ENCODE results near the gene UBE2E1.

The UBE2E1 gene

DNA sequence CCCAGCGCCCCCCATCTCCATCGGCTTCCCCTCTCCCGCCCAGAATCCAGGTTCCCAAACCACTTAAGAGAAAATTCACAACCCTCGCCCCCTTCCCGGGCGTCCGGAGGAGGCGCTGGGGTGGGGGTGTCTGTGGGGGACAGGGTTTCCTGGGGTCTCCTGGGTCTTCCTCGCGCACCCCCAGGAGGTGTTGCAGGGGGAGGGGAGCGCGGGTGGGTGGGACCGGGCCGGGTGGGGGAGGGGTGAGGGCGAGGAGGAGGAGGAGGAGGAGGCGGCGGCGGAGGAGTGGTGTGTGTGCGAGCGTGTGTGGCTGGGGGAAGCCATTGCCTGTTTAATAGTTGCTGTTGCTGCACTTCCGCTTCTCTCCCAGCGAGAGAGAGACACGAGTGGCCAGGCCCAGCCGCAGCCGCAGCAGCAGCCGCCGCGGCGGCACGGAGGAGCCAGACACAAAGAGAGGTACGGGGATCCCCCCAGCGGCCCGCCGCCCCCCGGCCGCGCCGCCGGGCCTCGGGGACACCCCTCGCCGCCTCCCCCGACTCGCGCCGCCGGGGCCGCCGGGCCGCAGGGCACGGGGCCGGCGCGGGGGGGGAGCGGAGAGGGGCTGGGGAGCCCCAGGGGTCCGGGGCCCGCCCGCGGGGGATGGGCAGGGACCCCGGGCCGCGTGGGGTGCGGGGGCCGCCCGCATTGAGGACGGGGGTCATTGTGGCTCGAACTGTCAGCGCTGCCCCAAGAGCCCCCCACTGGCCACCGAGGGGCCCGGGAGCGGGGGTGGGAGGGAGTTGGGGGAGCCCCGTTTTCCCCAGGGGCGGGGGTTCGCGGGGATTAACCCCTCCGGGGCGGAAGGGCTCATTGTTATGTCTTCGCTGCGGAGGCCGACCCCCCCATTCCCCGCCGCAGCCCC, at the start of gene UBE2E1:
Gene UBE2E1 (plus strand): TSS at position 323 of the 901 bp plus-strand sequence. CDS start 1,315 bp downstream, outside the sequence.
- peak; percentile 56 for DNase-seq (ENCODE audit: low read depth, low spot score)

DNA sequence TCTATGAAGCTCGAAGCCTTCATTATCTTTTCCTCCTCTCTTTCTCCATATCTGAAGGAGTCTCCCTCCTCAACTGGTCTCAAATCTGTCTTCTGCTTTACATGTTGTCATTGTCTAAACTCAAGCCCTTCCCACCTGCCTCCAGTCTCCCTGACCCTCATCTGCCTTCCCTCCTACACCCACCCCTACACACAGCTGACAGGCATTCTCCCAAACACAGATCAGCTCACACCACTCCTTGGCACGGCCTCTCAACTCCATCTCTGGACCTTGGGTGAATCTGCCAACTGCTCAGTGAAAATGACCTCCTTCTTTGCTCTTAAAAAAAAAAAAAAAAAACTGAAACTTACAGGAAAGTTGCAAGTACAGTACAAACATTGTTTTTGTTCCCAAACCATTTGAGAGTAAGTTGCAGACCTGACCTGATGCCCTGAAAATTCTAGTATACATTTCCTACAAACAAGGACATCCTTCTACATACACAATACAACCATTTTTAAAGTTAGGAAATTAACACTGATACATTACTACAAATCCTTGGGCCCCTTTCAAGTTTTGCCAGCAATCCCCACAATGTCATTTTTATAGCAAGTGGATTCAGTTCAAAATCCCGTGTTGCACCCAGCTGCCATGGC, 49.4 kb upstream of the UBE2E1 start:
- DNase-seq (ENCODE audit: low read depth, low spot score): no peak

DNA sequence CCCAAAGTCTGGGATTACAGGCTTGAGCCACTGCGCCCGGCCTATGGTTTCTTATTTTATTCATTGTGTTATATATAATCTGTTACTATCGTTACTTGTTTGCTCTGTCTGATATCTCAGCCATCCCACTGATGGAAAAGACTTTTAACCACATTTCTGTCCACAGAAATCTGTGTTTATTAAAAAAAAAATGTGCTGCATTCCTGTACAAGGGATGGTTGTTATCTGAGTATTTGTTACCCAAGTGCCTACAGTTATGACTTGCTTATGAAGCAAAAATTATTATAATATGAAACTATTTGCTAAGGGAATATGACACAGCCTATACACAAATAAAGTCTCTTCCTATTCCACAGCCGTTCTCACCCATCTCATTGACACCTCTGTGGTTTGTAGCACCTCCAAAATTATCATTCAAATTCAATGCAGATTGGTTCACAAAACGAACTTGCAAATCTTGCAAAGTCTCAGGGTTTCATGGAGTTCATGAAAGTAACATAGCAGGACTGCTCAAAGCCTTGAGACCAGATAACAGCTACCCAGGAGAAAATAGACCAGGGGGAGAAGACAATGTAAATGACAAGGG, 47.4 kb upstream of the UBE2E1 start:
- DNase-seq (ENCODE audit: low read depth, low spot score): no peak

DNA sequence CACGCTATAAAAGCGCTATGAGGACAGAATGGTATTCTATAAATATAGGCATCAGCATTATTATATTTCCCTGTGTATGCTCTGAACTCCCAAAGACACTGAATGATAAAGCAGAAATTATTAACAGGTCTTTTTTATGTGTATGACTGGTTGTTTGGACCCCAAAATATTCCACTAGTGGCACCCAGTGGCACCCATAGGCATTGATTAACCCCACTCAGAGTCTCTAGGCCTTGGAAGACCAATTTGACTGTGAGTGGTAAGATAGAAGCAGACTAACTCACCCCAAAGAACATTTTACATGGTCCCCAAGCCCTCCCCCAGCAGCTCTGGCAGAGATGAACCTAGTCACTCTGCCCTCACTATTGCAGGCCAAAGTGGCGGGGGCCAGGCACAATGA, 45.4 kb upstream of the UBE2E1 start:
- DNase-seq (ENCODE audit: low read depth, low spot score): no peak

DNA sequence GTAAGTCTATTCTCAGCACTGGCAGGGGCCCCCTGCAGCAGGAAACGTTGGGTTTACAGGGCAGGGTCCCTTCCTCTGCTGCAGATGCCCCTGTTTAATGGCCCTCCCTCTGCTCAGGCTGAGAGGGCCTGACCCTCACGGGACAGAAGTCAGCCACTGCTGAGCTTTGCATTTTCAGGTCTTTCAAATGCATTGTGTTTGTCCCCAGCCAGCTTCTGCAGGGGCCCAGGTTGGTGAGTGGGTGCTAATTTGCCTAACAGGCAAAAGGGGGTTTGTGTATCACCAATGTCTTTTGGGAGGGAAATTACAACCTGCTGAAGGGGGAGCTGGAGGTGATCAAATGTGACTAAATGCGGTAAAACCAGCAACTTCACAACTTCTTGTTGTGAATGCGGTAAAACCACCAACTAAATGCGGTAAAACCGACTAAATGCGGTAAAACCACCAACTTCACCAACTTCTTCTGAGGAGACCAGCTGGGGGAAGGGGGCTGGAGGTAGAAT, 44.8 kb upstream of the UBE2E1 start:
- DNase-seq (ENCODE audit: low read depth, low spot score): peak; percentile 22

DNA sequence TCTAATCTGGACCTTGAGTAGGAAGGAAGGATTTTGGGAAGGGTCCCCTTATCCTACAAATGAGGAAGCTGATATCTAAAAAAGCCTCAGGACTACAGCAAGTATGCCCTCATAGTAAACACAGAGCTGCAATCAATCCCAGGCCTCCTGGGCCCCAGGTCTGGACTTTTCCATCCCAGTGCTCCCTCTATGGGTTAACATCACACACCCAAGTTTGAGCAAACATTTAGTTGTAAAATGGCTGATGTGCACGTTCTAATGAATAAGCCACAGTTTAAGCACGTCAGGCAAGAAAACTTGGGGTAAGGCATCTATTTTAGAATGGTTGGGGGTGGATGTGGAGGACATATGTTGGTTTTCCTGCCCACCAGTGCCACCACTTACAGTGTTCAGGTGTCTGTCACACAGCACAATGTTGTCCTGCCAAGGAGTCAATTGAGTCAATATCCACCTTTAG, 44.3 kb upstream of the UBE2E1 start:
- DNase-seq (ENCODE audit: low read depth, low spot score): peak; percentile 75

DNA sequence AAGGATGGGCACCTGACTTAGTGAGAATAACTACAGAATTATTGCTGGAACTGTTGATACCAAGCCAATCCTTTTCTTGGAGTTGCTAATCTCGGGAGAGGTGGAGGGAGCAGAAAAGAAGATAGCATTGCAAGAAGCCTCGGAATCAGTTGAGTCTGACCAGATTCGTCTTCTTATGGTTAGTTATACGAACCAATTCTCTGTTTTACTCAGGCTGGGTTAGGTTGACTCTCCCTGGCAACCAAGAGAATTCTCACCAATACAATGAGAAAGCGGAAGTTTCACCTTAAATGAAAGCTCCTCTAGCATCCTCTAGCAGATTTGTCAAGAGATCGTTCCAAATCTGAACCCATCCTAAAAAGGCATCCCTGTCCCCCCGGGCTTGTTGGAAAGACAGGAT, 43.5 kb upstream of the UBE2E1 start:
- no peak for DNase-seq (ENCODE audit: low read depth, low spot score)

DNA sequence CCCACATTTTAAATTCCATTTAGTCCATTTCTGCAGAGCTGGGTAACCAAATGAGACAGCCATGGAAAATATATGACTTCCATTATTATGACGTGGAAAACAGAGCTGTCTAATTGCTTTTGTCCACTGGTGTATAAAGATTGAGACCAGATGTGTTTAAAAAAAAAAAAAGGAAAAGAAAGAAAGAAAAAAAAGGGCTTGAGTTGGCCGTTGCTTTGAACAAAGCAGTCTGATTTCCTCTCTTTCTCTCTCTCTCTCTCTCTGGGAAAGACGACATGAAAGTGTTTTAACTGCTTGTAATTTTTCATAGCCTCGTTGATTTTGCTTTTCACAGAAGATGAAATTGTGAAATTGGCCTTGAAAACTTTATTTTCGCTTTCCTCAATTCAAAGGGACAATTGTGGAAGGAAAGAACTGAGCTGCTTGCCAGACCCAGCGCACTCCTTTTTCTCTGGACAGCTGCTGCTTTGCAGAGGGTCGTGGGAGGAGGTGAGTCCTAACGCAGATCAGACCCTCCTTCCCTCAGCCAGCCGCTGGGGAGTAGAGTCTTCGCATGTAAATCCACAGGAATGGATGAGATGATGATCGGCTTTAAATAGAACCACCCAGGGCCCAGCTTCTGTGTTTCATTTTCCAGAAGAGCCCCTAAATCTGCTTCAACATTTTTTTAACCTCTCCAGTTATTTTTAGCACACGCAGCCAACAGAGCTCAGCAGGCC, 42.8 kb upstream of the UBE2E1 start:
- DNase-seq (ENCODE audit: low read depth, low spot score): no peak

DNA sequence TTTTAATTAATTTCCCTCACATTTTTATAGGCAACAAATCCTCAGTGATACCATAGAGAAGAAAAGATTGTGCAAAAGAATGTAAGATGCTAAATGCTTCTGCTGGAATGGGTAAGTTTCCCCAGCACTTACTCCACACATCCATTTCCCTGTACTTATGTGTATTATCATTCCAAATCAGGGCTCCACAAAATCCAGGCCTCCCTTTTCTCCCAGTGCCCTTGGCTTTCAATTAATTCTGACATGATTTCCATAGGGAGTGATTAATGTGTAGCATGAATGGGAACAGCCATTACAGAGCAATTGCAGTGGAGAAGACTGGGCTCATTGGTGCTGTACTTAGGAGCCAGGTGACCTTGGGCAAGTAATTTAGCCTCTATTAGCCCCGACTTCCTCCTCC, 41.3 kb upstream of the UBE2E1 start:
- DNase-seq (ENCODE audit: low read depth, low spot score): no peak

DNA sequence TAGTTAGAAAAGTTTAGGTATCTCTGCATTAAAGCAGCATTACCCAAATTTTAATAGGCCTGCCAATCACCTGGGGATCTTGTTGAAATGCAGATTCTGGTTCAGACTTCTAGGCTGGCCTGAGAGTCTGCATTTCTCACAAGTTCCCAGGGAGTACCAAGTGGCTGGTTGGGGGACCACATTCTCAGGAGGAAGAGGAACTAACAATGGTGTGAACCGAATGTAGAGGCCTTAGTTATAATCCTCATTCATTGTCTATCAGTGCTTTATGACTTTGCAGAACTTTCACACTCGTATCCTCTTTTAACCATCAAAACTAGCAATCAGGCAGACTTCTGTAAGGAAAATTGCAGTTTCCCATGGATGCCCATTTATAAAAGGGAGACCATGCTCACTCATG, 38.2 kb upstream of the UBE2E1 start:
- no peak for DNase-seq (ENCODE audit: low read depth, low spot score)

DNA sequence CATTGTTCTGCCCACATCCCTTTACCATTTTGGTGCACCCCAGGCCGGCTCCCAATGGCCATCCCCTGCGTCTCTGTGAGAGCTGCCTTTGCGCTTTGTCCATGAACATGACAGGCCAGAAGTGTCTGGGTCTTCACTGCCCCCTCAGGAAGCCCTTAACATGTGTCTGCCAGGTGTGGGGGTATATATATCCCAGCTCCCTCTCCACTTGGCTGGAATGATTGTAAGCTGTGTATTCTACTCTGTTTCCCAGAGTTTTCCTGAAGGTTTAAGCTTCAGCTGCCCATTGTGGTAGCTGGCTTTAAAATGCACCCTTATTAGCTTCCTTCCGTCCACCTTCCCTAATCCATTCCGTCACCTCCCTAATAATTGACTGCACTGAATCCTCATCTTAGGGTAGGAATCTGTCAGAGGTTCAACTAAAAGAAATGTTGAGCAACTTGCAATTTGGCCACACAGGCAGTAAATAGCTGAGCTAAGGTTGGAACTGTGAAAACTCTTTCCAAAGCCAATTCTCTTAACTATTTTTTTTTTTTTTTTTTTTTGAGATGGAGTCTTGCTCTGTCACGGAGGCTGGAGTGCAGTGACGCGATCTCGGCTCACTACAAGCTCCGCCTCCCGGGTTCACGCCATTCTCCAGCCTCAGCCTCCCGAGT, 30.4 kb upstream of the UBE2E1 start:
- DNase-seq (ENCODE audit: low read depth, low spot score): no peak

DNA sequence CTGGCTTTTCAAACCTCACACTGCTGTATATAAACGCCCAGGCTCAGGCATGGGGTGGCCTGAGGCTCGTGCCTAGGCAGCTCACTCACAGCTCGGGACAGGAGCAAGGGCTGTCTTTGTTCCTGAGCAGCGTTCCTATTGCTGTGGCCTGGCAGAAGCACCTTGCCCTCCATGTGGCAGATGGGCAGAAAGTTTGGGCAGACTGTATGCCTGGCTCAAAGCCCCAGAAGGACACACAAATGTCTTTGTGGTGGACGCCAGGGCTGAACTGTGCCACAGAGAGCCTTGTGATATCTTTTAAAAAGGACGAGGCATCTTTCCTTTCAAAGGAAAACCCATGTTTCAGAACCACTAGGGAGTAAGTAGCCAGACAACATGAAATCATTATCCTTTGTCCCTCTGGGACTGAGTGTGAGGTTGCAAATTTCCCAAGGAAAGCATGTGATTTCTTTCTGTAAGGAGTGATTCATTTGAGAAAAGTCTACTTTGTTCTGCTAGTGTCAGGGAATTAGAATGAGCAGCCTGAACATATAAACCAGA, 29.3 kb upstream of the UBE2E1 start:
- no peak for DNase-seq (ENCODE audit: low read depth, low spot score)

DNA sequence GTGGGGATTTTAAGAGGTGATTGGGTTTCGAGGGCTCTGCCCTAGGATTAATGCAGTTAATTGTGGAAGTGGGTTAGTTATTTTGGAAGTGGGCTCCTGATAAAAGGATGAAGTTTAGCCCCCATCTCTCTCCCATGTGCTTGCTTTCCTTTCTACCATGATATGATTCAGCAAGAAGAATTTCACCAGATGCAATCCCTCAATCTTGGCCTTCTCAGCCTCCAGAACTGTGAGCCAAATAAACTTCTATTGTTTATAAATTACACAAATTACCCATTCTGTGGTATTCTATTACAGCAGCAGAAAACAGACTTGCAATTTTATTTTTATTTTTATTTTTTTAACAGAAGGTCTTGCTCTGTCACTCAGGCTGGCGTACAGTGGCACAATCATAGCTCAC, 27.3 kb upstream of the UBE2E1 start:
- DNase-seq (ENCODE audit: low read depth, low spot score): no peak

DNA sequence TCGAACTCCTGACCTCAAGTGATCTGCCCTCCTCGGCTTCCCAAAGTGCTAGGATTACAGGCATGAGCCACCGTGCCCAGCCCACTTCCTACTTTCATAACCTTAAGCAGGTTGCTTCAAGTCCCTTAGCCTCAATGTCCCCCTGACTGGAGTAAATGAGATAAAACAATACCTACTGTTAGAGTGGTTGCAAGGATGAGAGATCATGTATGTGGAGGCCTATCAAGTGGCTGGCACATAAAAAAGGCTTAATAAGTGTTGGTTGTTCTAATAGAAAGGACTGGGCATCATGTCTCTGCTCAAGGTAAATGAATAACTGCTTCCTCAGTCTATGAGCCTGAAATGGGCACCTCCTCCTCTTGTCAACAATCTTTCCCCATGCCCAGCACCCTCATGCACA, 25.9 kb upstream of the UBE2E1 start:
- DNase-seq (ENCODE audit: low read depth, low spot score): no peak

DNA sequence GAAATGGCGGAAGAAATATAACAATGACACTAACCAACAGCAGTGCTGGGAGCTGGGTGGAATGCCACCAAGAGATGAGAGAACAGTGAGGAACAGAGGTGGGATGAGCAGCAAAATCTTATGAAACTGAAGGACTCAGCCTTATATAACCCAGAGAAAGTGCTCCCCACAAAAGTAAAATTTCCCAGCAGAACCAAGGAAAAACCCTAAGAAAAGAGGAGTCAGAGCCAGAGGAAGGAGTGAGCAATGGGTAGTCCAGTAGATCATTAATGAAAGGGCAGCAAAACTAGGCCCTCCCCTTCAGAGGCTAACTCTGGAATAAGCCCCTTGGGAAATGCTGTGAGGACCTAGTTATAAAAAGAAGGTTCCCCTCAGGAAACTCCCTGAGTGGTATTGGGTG, 24.7 kb upstream of the UBE2E1 start:
- DNase-seq (ENCODE audit: low read depth, low spot score): no peak

DNA sequence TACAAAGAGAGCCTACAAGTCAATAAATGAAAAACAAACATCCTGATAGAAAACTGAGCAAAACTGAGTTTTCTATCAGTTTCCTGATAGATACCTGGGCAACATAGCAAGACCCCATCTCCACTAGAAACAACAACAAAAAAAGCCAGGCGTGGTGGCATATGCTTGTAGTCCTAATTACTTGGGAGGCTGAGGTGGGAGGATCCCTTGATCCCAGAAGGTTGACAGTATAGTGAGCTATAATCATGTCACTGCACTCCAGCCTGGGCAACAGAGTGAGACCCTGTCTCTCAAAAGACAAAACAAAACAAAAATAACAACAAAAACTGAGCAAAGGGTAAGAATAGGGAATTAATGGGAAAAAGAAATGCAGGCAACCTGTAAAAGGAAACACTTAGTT, 23.9 kb upstream of the UBE2E1 start:
- DNase-seq (ENCODE audit: low read depth, low spot score): no peak

DNA sequence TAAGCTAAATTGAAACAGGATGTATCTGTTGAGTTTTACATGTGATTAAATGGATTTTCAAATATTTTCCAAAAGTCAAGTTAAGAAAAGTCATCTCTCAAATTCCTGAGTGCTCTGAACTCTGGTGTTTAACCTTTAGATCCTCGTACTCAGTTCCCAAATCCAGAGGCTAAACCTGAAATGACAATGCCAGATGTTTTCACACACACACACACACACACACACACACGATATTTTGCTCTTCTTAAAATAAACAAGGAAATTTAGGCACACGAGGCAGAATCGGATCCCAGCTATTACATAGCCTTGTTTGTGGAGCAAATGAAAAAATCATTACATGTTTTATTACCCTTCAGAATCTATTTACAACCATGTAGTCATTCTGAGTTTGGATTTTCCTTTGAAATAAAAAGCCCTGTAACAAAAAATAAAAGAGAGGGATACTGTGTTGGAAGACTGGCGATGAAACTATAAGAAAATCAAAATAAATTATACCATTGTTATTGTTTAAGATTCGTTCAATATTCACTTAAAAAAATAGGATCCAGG, 20.6 kb upstream of the UBE2E1 start:
- DNase-seq (ENCODE audit: low read depth, low spot score): no peak

DNA sequence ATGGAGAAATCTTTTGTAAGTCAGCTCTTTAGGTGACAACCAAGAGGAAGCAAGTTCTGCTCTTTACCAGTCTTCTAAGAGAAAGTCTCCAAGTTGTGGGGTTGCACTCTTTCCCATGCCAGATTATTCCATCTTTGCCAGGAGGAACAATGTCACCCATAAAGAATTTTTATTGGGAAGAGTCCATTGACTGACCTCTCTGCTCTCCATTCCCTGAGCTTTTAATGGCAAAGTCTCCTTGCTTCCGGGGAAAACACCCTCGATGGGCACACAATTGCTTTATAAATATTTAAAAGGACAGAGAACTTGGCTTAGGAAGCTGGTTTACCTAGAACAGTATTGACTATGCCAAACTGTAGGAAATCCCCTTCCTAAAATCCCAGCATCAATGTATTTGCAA, 19.9 kb upstream of the UBE2E1 start:
- no peak for DNase-seq (ENCODE audit: low read depth, low spot score)

DNA sequence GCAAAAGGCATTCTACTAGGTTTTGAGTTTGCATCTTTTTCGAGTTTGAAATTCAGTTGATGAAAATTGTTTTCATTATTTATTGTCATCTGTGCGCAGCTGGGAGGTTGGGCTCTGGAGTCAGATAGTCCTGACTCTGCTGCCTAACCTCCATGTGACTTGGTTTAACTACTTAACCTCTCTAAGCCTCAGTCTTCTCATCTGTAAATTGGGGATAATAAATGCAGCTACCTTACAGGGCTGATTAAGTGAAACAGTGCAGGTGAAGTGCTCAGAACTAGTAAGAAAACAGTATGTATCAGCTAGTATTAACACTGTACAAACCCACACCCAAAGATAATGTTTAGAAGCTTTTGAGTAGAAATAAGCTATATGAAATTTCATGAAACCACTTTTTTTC, 14.1 kb upstream of the UBE2E1 start:
- no peak for DNase-seq (ENCODE audit: low read depth, low spot score)

DNA sequence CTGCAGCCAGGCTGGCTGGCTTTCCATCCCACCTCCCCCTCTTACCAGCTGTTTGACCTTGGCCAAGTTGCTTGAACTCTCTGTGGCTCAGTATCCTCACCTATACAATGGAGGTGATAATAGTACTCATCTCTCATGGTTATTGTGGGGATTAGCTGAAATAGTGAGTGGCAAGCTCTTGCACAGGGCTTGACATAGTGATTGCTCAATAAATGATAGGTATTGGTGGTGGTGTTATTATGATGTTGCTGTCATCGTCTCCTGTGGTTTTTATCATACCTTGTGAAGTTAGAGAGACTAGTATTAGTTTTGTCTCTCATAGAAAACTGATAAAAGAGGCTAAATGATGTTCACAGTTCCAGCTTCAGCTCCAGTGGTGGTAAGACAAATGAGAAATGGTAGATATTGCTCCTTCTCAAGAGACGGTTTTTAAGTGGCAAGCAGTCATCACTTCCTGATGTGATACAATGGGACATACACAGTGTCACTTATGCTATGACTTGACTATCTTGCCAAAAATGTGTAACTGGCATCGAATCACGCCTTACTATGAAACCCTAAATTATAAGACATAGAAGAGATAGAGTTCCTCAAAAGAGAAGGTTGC, 12.1 kb upstream of the UBE2E1 start:
- no peak for DNase-seq (ENCODE audit: low read depth, low spot score)

Measured in ELF-1 (cell line).